ENCODE data around the gene ETDC.

GRCh38 chrX:135308345-135308855 is 880 bp upstream of the ETDC start:
- TF ChIP-seq CTCF (conservative IDR thresholded peaks at IDR 0.05 in 1 of 2, IDR thresholded peaks at IDR 0.05 in 1 of 2; ENCODE audit: extremely low read depth in 1 of 2, insufficient read depth in 1 of 2, low read depth in 1 of 2, low read length in 2 of 2): no peak
- no peak for TF ChIP-seq EZH2 (IDR thresholded peaks at IDR 0.05; ENCODE audit: borderline replicate concordance, low read length)

Measured in mammary epithelial cell (primary cell).